Cardiac muscle cell (in vitro differentiated cells and primary cell): ENCODE results near the gene PSAT1. TPM values are rescaled to one million over a fixed set of nuclear protein-coding genes. Genes with fewer than 3 reads are reported as not detected.

ENCODE experiments used
- DNase-seq, 2 donors: peaks; one replicate each; pipeline versions ENCODE4 v3.0.0 to v3.0.0-alpha.2; 2010 to 2017; ENCODE audit warnings: low read depth in 1 of 2, low spot score in 1 of 2
- H3K27ac ChIP-seq: fragments of 200-600 bp; sonication (generic); 2 replicates; pipeline ENCODE4 v1.5.1; 2016
- H3K27me3 ChIP-seq: fragments of 200-600 bp; sonication (generic); 2 replicates; pipeline ENCODE4 v1.6.0; 2016; ENCODE audit warnings: control low read depth
- H3K36me3 ChIP-seq: fragments of 200-600 bp; sonication (generic); 2 replicates; pipeline ENCODE4 v1.5.1; 2016; ENCODE audit warnings: control low read depth
- H3K4me1 ChIP-seq: fragments of 200-600 bp; sonication (generic); 2 replicates; pipeline ENCODE4 v1.8.1; 2017; ENCODE audit warnings: low read depth, mild to moderate bottlenecking, mixed run types
- H3K4me3 ChIP-seq: fragments of 200-600 bp; sonication (generic); 2 replicates; pipeline ENCODE4 v1.5.1; 2016; ENCODE audit warnings: mild to moderate bottlenecking
- H3K9me3 ChIP-seq: fragments of 200-600 bp; sonication (generic); 2 replicates; pipeline ENCODE4 v1.5.1; 2017; ENCODE audit warnings: low read depth, mild to moderate bottlenecking, control low read depth
- polyA plus RNA-seq: library from polyadenylated mRNA; unstranded; fragments of >200 nt; fragmentation: Nextera tagmentation; extraction: Ambion mirVana; gene quantifications from 2 replicates; pipeline ENCODE4 v1.2.1, GENCODE V29; 2016
- total RNA-seq: library from RNA; depleted of rRNA; stranded (reverse); fragments of >200 nt; gene quantifications from 2 replicates; pipeline ENCODE4 v1.2.3, GENCODE V29; 2016
- TF ChIP-seq, protein P1 (sequence below): IDR thresholded peaks from 2 replicates; pipeline ENCODE4 v1.5.1; 2012; ENCODE audit warnings: low read depth, mild to moderate bottlenecking, low read length

Gene PSAT1
- total and polyA plus RNA-seq, 2 experiments from 2014 or later = 29.1 to 60.0 TPM

DNA sequence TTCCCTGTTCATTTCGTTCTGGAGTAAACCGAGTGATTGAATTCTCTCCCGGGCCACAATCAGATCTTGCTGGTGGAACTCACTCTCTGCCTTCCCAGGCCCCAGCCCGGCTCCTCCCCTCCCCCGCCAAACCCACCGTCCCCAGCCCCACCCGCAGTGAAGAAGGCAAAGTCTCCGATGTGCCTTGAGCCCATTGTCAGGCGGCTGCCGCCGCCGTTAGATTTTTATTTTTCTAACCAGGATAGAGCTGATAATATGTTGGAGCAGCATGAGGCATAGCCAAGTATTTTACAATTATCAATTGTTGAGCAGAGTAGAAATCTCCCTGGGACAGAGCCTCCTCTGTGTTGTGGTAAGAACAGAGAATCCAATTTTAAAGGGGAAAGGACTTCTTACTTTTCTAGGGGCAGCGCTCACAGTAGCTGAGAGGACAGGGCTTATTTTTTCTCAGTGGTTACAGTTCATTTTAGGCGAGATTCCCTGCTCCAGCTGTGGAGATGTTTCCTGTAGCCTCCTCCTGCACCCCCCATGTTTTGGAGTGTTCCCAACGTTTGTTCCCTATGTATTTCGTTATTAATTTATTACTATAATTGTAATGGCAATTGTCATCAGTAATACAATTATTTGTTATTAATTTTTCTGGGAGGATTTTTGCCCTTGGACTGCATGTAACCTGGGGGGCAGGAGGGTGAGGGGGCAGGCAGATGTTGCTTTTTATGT is 1.3 kb downstream of the PSAT1 start:
- DNase-seq = peak; percentile 39 to 40
- TF ChIP-seq, protein P1, sequence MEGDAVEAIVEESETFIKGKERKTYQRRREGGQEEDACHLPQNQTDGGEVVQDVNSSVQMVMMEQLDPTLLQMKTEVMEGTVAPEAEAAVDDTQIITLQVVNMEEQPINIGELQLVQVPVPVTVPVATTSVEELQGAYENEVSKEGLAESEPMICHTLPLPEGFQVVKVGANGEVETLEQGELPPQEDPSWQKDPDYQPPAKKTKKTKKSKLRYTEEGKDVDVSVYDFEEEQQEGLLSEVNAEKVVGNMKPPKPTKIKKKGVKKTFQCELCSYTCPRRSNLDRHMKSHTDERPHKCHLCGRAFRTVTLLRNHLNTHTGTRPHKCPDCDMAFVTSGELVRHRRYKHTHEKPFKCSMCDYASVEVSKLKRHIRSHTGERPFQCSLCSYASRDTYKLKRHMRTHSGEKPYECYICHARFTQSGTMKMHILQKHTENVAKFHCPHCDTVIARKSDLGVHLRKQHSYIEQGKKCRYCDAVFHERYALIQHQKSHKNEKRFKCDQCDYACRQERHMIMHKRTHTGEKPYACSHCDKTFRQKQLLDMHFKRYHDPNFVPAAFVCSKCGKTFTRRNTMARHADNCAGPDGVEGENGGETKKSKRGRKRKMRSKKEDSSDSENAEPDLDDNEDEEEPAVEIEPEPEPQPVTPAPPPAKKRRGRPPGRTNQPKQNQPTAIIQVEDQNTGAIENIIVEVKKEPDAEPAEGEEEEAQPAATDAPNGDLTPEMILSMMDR = no peak
- H3K27ac ChIP-seq = no peak overlapping the region

DNA sequence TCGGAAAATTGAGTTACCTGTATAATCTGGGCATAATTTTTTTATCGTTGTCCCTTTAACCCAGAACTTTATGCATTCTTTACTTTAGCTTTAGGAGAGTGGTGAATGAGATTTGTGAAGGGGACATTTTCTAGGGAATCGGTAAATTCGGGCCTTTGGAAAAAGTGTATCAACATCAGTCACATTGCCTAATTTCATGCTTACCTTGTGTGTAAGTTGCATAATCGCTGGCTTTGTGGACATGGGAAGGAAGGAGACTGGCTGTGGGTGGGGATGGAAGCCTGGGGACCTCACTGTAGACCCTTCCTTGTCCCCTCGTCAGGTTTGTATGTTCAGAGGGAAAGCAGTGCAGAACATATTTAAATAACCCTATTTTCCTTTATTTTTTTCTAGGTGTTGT is 3.3 kb downstream of the PSAT1 start:
- Histone ChIP-seq H3K27me3 (no peaks in the 10 kb centered on the region), H3K27ac (no peak overlapping the region), H3K4me1 (peaks cover 5% of the 10 kb centered on the region), H3K9me3 (no peaks in the 10 kb centered on the region), H3K4me3 (no peak overlapping the region), H3K36me3 (peaks cover 9% of the 10 kb centered on the region)
- DNase-seq = no peak
- TF ChIP-seq, protein P1 = no peak

More for the DNA sequence above, 1.3 kb downstream of the PSAT1 start:
- H3K27me3 ChIP-seq = no peaks in the 10 kb centered on the region
- H3K36me3 ChIP-seq = peaks cover 9% of the 10 kb centered on the region
- H3K9me3 ChIP-seq = no peaks in the 10 kb centered on the region
- H3K4me1 ChIP-seq = peaks cover 5% of the 10 kb centered on the region
- H3K4me3 ChIP-seq = peak overlapping the region; percentile 72

DNA sequence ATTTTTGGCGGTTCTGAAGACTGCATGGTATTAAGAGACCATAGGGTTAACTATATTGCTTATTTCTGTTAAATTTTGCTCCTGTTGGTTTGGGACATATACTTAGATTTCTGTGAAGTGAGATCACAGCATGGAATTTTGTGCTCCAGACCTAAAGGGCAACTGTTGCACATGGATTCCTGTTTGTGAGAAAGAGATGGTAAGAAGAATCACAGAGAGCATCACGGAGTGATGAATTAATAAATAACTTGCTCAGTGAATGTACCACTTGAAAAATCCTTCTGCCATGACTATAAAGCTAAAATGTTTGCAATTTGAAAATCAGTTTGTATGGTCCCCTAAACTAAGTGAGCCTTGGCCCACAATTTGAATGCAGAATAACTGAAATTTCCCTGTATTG is 4.5 kb downstream of the PSAT1 start:
- H3K4me1 ChIP-seq = no peaks in the 10 kb centered on the region
- H3K4me3 ChIP-seq = no peak overlapping the region
- H3K27ac ChIP-seq = no peak overlapping the region
- peaks cover 14% of the 10 kb centered on the region for H3K36me3 ChIP-seq
- no peaks in the 10 kb centered on the region for H3K9me3 ChIP-seq
- no peaks in the 10 kb centered on the region for H3K27me3 ChIP-seq
- TF ChIP-seq, protein P1 = no peak
- no peak for DNase-seq

DNA sequence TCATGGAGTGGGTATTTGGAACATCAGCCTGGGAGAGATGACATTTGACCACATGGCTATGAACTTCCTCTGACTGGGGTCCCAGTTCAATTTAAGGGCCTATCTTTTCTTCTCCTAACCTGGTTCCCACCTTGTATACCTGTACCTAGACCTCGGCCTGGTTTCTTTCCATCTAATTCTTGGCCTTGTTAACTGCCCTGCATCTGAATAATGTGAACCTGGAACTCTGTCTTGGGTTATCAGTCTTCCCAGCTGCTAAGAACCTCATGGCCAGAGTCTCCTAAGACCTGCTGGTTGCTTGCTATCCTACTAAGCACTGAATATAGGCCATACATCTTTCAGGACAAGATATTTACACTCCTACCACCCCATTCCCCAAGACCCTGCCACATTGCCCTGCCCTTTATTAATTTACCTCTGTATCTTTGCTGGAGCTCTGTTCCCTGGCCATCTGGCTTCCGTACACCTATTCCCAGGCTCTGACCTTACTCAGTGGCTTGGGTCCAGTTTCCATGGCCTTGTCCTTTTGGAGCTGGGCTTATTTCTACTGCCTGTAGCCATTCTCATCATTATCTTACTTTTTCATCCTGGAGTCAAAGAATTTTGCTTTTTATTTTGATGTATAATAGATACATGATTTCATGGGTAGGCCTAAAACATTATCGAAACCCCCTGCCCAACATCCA is 6.6 kb downstream of the PSAT1 start:
- no peak for DNase-seq
- Histone ChIP-seq H3K36me3 (peaks cover 23% of the 10 kb centered on the region), H3K4me3 (no peak overlapping the region), H3K4me1 (no peaks in the 10 kb centered on the region), H3K27me3 (no peaks in the 10 kb centered on the region), H3K27ac (no peak overlapping the region), H3K9me3 (no peaks in the 10 kb centered on the region)
- TF ChIP-seq, protein P1 = no peak

DNA sequence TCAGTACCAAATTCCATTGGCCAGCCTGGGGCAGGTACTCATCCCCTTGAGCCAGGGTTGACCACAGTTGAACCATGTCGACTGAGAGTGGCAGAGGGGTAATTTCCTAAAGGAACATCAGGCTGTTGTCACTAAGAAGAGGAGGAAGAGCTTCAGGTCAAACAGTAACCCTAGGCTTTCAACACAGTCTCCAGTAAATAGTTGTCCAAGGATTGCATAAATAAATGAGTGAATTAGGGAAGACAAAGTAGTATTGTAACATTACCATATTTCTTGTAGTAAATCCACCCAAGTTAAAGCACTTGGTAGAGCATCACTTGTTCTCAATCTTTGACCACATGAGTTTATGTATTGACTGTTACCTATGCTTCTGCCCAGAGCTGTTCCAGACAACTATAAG is 7.4 kb downstream of the PSAT1 start:
- peaks cover 29% of the 10 kb centered on the region for H3K36me3 ChIP-seq
- no peak overlapping the region for H3K27ac ChIP-seq
- TF ChIP-seq, protein P1 = no peak
- H3K9me3 ChIP-seq = no peaks in the 10 kb centered on the region
- H3K4me3 ChIP-seq = no peak overlapping the region
- no peaks in the 10 kb centered on the region for H3K27me3 ChIP-seq
- DNase-seq = peak in 1 of 2 donors; percentile 51
- no peaks in the 10 kb centered on the region for H3K4me1 ChIP-seq
